GM18520 (cell line): ENCODE measurements around the gene SOX13.

Source experiments
- ATAC-seq: cut with Tn5 transposase; IDR thresholded peaks from one replicate; pipeline ENCODE4 v1.9.1; 2021; ENCODE audit not compliant: unreplicated experiment

The SOX13 gene

GRCh38 chr1:204150702-204151551 lies 78.0 kb downstream of the SOX13 start:
- ATAC-seq = no peak

GRCh38 chr1:204151552-204152309 lies 78.8 kb downstream of the SOX13 start, which contains the start of gene ETNK2:
Gene ETNK2 (minus strand): TSS chr1:204152044. CDS start chr1:204151852, 192 bp downstream.
- no peak for ATAC-seq

GRCh38 chr1:204152310-204153044 lies 79.6 kb downstream of the SOX13 start:
- ATAC-seq = no peak

- ATAC-seq = no peak
These were observed 80.8 kb downstream of the SOX13 start for GRCh38 chr1:204153667-204154066.

- ATAC-seq = no peak
These were observed 81.8 kb downstream of the SOX13 start for GRCh38 chr1:204154568-204155255.

- ATAC-seq = no peak
These were observed 83.0 kb downstream of the SOX13 start for GRCh38 chr1:204155881-204156280.

- no peak for ATAC-seq
These were observed 85.0 kb downstream of the SOX13 start for GRCh38 chr1:204157962-204158361.

- no peak for ATAC-seq
These were observed 88.9 kb downstream of the SOX13 start for GRCh38 chr1:204161609-204162493.

- no peak for ATAC-seq
These were observed 89.7 kb downstream of the SOX13 start for GRCh38 chr1:204162494-204163074.

- no peak for ATAC-seq
These were observed 93.3 kb downstream of the SOX13 start, which contains the start of gene REN for GRCh38 chr1:204166219-204166618. Gene REN (minus strand): TSS chr1:204166337. CDS start chr1:204166293, 44 bp downstream.

GRCh38 chr1:204167730-204168129 lies 94.8 kb downstream of the SOX13 start:
- ATAC-seq = no peak

- no peak for ATAC-seq
These were observed 96.9 kb downstream of the SOX13 start for GRCh38 chr1:204169858-204170257.

GRCh38 chr1:204170494-204171155 lies 97.7 kb downstream of the SOX13 start:
- no peak for ATAC-seq

- ATAC-seq = no peak
These were observed 98.8 kb downstream of the SOX13 start for GRCh38 chr1:204171751-204172178.

- ATAC-seq = no peak
These were observed 99.6 kb downstream of the SOX13 start for GRCh38 chr1:204172404-204173029.

GRCh38 chr1:204174958-204175357 lies 102.0 kb downstream of the SOX13 start:
- ATAC-seq = no peak

- ATAC-seq = no peak
These were observed 103.1 kb downstream of the SOX13 start for GRCh38 chr1:204176049-204176448.

- no peak for ATAC-seq
These were observed 104.2 kb downstream of the SOX13 start for GRCh38 chr1:204177133-204177532.
